ENCODE measurements around the gene IDI2.

Gene IDI2

DNA sequence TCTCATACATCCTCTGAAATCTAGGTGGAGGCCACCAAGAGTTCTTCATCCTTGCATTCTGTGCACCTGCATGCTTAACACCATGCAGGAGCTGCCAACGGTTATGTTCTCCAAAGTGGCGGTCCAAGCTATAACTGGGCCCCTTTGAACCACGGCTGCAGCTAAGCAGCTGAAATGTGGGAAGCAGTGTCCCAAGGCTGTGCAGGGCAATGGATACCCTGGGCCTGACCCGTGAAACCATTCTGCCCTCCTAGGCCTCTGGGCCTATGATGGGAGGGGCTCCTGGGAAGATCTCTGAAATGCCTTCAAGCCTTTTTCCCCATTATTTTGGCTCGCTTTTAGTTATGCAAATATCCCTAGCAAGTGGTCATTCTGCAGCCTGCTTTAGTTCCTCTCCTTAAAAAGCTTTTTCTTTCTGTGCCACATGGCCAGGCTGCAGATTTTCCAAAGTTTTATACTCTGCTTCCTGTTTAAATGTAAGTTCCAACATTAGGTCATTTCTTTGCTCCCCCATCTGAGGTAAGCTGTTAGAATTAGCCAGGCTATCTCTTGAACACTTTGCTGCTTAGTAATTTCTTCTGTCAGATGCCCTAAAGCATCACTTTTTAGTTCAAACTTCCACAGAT lies 45.1 kb downstream of the IDI2 start:
- no peak overlapping the region for H3K9ac ChIP-seq (ENCODE audit: low read depth, low read length)
- no peaks in the 10 kb centered on the region for H3K4me1 ChIP-seq (ENCODE audit: control insufficient read depth, insufficient read depth, low read length)
- no peaks in the 10 kb centered on the region for H3K27me3 ChIP-seq (ENCODE audit: control insufficient read depth, insufficient read depth, low read length)
- H3K9me3 ChIP-seq (ENCODE audit: control insufficient read depth, insufficient read depth, low read length), result peaks cover 28% of the 10 kb centered on the region
- H3K4me3 ChIP-seq (ENCODE audit: low read depth, low read length), result no peak overlapping the region
- no peak overlapping the region for H3K27ac ChIP-seq (ENCODE audit: low read depth, low read length)
- peaks cover 3% of the 10 kb centered on the region; the same call in 1 of the 2 replicates for H3K36me3 ChIP-seq (ENCODE audit: control insufficient read depth, insufficient read depth, low read length)

DNA sequence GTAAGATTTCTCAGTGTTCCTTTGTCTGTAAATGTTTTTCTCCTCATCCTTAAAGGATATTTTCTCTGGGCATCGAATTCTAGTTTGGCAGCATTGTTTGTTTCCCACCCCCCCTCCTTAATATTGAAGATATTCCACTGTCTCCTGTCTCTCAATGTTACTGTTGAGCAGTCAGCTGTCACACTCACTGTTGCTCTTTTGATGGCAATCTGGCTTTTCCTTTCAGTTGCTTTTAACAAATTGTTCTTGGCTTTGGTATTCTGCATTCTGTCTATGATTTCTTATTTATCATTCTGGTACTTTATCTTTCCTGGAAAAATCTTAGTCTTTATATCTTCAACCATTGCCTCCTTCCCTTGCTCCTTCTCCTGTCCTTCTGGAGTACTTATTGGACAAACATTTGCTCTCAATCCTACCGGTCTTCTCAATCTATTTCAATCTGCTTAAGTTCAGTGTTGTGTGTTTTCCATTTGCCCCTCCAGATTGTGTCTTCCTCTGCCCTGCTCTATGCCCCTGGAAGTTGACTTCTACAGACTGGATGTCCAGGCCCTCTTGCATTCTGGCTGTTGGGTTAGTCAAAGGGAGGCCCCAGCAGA lies 46.7 kb downstream of the IDI2 start:
- Histone ChIP-seq H3K4me1 (ENCODE audit: control insufficient read depth, insufficient read depth, low read length) (no peaks in the 10 kb centered on the region), H3K4me3 (ENCODE audit: low read depth, low read length) (no peak overlapping the region), H3K27me3 (ENCODE audit: control insufficient read depth, insufficient read depth, low read length) (no peaks in the 10 kb centered on the region), H3K9ac (ENCODE audit: low read depth, low read length) (no peak overlapping the region), H3K36me3 (ENCODE audit: control insufficient read depth, insufficient read depth, low read length) (no peaks in the 10 kb centered on the region), H3K9me3 (ENCODE audit: control insufficient read depth, insufficient read depth, low read length) (peaks cover 28% of the 10 kb centered on the region), H3K27ac (ENCODE audit: low read depth, low read length) (no peak overlapping the region)

DNA sequence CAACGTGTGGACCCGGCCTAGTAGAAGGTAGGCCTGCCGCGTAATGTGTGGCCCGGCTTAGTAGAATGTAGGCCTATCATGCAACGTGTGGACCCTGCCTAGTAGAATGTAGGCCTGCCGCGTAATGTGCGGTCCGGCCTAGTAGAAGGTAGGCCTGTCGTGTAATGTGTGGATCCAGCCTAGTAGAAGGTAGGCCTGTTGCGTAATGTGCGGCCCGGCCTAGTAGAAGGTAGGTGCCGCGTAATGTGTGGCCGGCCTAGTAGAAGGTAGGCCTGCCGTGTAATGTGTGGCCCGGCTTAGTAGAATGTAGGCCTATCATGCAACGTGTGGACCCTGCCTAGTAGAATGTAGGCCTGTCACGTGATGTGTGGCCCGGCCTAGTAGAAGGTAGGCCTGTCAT lies 49.3 kb downstream of the IDI2 start:
- peaks cover 26% of the 10 kb centered on the region for H3K9me3 ChIP-seq (ENCODE audit: control insufficient read depth, insufficient read depth, low read length)

DNA sequence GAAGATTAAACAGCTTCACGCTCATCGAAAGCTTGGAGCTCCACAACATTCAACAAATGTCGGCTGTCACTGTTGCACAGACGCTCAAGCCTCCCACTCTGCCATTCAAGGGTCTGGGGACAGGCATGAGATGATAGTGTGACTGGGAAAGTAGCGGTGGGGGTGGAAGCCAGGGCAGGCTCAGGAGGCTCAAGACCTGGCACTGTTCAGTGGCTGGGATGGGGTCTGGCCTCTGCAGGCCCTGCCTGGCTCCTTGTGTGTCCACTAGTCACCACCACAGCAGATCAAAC lies 50.9 kb downstream of the IDI2 start:
- H3K9ac ChIP-seq (ENCODE audit: low read depth, low read length), result no peak overlapping the region
- H3K4me1 ChIP-seq (ENCODE audit: control insufficient read depth, insufficient read depth, low read length), result no peaks in the 10 kb centered on the region
- H3K27ac ChIP-seq (ENCODE audit: low read depth, low read length), result no peak overlapping the region

More for the DNA sequence above, 49.3 kb downstream of the IDI2 start:
- H3K9ac ChIP-seq (ENCODE audit: low read depth, low read length), result no peak overlapping the region
- no peaks in the 10 kb centered on the region for H3K4me1 ChIP-seq (ENCODE audit: control insufficient read depth, insufficient read depth, low read length)
- H3K27me3 ChIP-seq (ENCODE audit: control insufficient read depth, insufficient read depth, low read length), result no peaks in the 10 kb centered on the region
- no peaks in the 10 kb centered on the region for H3K36me3 ChIP-seq (ENCODE audit: control insufficient read depth, insufficient read depth, low read length)
- H3K4me3 ChIP-seq (ENCODE audit: low read depth, low read length), result no peak overlapping the region
- H3K27ac ChIP-seq (ENCODE audit: low read depth, low read length), result no peak overlapping the region

DNA sequence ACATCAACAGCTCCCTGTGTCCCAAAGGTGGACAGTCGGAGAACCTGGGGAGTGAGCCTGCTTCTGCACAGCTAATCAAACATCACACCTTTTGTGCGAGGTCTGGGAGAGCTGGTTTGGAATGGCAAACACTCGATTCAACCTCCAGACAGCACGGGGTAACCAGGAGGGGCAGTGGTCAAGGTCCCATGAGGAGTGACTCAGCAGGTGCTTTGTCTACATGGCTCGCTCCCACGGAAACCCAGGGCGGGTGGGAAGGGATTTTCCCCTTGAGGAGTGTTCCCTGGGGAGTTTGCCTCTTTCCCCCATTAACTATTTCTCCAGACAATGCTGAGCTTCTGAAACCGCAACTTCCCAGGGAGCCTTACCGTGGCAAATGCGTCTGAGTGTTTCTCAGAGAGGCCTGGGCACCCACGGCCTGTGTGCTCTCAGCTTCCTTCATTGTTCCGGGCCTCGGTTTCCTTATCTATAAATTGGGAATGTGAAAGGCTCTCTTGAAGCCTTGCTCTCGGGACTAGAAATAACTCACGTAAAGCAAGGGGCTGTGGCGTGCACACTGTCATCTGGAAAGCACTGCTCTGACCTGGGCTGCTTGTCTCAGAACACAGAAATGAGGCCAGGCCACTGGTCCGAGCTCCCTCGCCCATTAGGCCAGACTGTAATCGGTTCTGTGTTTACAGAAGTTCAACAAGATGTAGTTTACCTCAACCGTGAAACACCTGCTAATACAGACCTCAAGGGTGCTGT lies 51.4 kb downstream of the IDI2 start:
- Histone ChIP-seq H3K4me1 (ENCODE audit: control insufficient read depth, insufficient read depth, low read length) (no peaks in the 10 kb centered on the region), H3K9ac (ENCODE audit: low read depth, low read length) (no peak overlapping the region), H3K27ac (ENCODE audit: low read depth, low read length) (peak overlapping the region; percentile 67), H3K9me3 (ENCODE audit: control insufficient read depth, insufficient read depth, low read length) (peaks cover 8% of the 10 kb centered on the region), H3K4me3 (ENCODE audit: low read depth, low read length) (no peak overlapping the region), H3K27me3 (ENCODE audit: control insufficient read depth, insufficient read depth, low read length) (no peaks in the 10 kb centered on the region), H3K36me3 (ENCODE audit: control insufficient read depth, insufficient read depth, low read length) (no peaks in the 10 kb centered on the region)

More for the DNA sequence above, 50.9 kb downstream of the IDI2 start:
- H3K4me3 ChIP-seq (ENCODE audit: low read depth, low read length), result no peak overlapping the region
- H3K9me3 ChIP-seq (ENCODE audit: control insufficient read depth, insufficient read depth, low read length), result peaks cover 11% of the 10 kb centered on the region
- H3K27me3 ChIP-seq (ENCODE audit: control insufficient read depth, insufficient read depth, low read length), result no peaks in the 10 kb centered on the region
- H3K36me3 ChIP-seq (ENCODE audit: control insufficient read depth, insufficient read depth, low read length), result no peaks in the 10 kb centered on the region

DNA sequence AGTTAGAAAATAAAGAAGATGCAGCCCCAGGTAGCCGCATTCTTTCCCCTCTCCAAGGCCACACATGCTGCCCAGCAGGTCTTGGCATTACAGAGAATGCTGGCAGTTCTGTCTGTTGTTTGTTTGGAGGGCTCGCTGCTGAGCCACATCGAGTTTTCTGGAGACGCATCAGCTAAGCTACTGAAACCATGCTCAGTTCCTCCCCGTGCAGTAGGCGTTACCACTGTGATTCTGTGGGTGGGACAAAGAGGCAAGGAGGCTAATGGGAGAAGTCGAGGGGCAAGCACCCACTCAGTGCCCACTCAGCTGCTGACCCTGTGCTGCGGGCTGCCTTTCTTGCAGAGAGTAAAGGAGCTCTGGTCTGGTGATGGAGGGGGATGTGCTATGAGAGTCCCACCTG lies 52.9 kb downstream of the IDI2 start:
- no peaks in the 10 kb centered on the region for H3K36me3 ChIP-seq (ENCODE audit: control insufficient read depth, insufficient read depth, low read length)
- no peaks in the 10 kb centered on the region for H3K4me1 ChIP-seq (ENCODE audit: control insufficient read depth, insufficient read depth, low read length)
- no peaks in the 10 kb centered on the region for H3K27me3 ChIP-seq (ENCODE audit: control insufficient read depth, insufficient read depth, low read length)
- H3K9me3 ChIP-seq (ENCODE audit: control insufficient read depth, insufficient read depth, low read length), result no peaks in the 10 kb centered on the region; the same call in 1 of the 2 replicates
- H3K9ac ChIP-seq (ENCODE audit: low read depth, low read length), result no peak overlapping the region
- no peak overlapping the region for H3K27ac ChIP-seq (ENCODE audit: low read depth, low read length)
- H3K4me3 ChIP-seq (ENCODE audit: low read depth, low read length), result no peak overlapping the region

DNA sequence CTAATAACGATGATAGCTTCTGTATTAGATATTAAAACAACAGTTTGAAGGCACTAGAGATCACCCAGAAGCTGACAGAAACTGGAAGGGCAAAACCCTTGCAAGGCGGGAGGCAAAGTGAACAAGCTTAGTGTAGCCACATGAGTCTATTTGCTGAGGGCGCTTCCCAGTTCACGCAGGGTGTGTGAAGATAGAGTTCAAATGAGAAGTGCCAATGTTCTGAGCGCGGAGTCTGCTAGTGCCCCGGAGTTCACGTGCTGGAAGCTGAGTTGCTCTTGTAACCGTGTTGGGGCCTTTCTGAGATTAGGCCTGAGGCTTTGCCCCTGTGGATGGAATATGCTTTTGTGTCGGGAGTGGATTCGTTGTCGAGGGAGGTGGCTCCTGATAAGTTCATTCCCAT lies 54.0 kb downstream of the IDI2 start:
- H3K36me3 ChIP-seq (ENCODE audit: control insufficient read depth, insufficient read depth, low read length), result no peaks in the 10 kb centered on the region
- no peaks in the 10 kb centered on the region for H3K4me1 ChIP-seq (ENCODE audit: control insufficient read depth, insufficient read depth, low read length)
- H3K27me3 ChIP-seq (ENCODE audit: control insufficient read depth, insufficient read depth, low read length), result no peaks in the 10 kb centered on the region
- H3K9me3 ChIP-seq (ENCODE audit: control insufficient read depth, insufficient read depth, low read length), result no peaks in the 10 kb centered on the region
- no peak overlapping the region for H3K9ac ChIP-seq (ENCODE audit: low read depth, low read length)
- no peak overlapping the region for H3K4me3 ChIP-seq (ENCODE audit: low read depth, low read length)
- no peak overlapping the region for H3K27ac ChIP-seq (ENCODE audit: low read depth, low read length)

DNA sequence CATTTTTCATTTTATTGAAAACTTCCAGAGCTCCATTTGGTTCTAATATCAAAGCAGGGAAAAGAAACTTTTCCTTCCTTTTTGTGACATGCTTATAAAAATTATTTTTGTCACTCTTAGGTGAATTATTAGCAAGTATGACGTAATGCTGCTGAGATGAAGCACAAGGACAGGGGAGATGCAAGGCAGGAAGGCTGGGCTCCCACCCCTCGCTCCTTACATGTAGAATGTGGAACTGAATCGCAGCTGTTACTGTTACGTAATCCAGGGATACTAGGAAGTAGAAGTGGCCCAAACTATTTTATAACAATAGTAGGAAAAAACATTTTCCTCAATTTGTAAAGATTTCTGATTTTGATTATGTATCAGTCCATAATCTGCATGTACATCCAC lies 54.5 kb downstream of the IDI2 start:
- H3K4me3 ChIP-seq (ENCODE audit: low read depth, low read length), result no peak overlapping the region
- no peak overlapping the region for H3K9ac ChIP-seq (ENCODE audit: low read depth, low read length)

DNA sequence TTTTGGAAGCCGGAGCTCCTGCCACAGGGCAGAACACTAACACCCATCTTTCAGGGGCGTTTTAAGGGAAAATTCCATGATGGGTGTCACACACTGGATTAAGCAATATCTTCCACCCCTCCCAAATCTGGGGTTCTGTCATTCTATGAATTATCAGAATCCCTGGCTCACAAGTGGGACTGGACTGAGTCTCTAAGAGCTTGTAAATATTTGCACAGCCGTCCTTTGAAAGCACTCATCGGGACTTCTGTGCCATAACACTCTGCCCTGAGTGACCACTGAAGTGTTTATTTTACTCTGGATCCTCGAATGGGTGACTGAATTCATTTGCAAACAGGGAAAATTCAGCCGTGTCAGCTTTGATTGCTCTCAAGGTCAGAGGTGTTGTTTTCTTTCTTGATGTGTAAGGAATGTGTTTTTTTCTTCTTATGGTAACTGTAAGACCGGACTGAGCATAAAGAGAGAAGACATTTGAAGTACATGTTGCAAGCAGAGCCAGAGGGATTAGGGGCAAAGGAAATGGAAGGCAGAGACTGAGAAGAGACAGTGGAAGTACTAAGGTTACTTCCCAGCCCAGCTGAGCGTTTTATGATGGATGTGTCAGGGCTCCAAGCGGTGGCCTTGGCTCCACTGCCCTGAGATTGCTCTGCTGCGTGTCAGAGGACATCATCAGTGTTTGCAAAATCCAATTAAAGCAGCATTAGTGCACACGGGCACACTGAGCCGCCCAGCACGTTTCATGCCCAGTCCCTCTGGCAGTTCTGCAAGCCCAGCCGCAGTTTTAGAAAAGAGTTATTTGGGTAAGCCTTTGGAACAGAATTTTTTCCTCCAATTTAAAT lies 55.1 kb downstream of the IDI2 start:
- Histone ChIP-seq H3K4me3 (ENCODE audit: low read depth, low read length) (no peak overlapping the region), H3K9ac (ENCODE audit: low read depth, low read length) (no peak overlapping the region)

More for the DNA sequence above, 54.5 kb downstream of the IDI2 start:
- Histone ChIP-seq H3K9me3 (ENCODE audit: control insufficient read depth, insufficient read depth, low read length) (no peaks in the 10 kb centered on the region), H3K36me3 (ENCODE audit: control insufficient read depth, insufficient read depth, low read length) (no peaks in the 10 kb centered on the region), H3K27ac (ENCODE audit: low read depth, low read length) (peak overlapping the region; percentile 9), H3K4me1 (ENCODE audit: control insufficient read depth, insufficient read depth, low read length) (no peaks in the 10 kb centered on the region), H3K27me3 (ENCODE audit: control insufficient read depth, insufficient read depth, low read length) (no peaks in the 10 kb centered on the region)

DNA sequence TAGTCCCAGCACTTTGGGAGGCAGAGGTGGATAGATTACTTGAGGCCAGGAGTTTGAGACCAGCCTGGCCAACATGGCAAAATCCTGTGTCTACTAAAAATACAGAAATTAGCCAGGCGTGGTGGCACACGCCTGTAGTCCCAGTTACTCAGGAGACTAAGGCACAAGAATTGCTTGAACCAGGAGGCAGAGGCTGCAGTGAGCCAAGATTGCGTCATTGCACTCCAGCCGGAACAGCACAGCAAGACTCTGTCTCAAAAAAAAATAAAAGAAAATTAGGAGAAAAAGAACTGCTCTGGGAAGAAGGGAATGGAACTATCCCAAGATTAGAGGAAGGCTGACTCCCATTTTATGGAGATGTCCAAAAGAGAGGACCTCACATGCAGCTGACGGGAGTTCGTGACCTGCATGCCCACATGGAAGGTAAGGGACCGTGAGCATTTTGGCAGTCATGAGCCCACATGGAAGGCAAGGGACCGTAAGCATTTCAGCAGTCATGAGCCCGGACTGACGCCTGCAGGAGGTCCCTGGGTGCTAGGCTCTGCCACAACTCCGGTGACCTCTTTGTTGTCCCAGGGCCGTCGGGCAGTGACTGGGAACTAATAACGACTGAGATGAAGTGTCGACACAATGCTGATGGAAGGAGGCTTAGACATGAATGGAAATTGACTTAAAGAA lies 56.0 kb downstream of the IDI2 start:
- no peak overlapping the region for H3K9ac ChIP-seq (ENCODE audit: low read depth, low read length)
- H3K27ac ChIP-seq (ENCODE audit: low read depth, low read length), result no peak overlapping the region
- no peaks in the 10 kb centered on the region for H3K36me3 ChIP-seq (ENCODE audit: control insufficient read depth, insufficient read depth, low read length)
- H3K4me3 ChIP-seq (ENCODE audit: low read depth, low read length), result no peak overlapping the region
- no peaks in the 10 kb centered on the region for H3K27me3 ChIP-seq (ENCODE audit: control insufficient read depth, insufficient read depth, low read length)
- no peaks in the 10 kb centered on the region for H3K4me1 ChIP-seq (ENCODE audit: control insufficient read depth, insufficient read depth, low read length)
- no peaks in the 10 kb centered on the region for H3K9me3 ChIP-seq (ENCODE audit: control insufficient read depth, insufficient read depth, low read length)

More for the DNA sequence above, 55.1 kb downstream of the IDI2 start:
- peak overlapping the region; percentile 9 for H3K27ac ChIP-seq (ENCODE audit: low read depth, low read length)
- no peaks in the 10 kb centered on the region for H3K4me1 ChIP-seq (ENCODE audit: control insufficient read depth, insufficient read depth, low read length)
- H3K9me3 ChIP-seq (ENCODE audit: control insufficient read depth, insufficient read depth, low read length), result no peaks in the 10 kb centered on the region
- H3K27me3 ChIP-seq (ENCODE audit: control insufficient read depth, insufficient read depth, low read length), result no peaks in the 10 kb centered on the region
- no peaks in the 10 kb centered on the region for H3K36me3 ChIP-seq (ENCODE audit: control insufficient read depth, insufficient read depth, low read length)
